Measurements from ENCODE around the gene SLAMF1. TPM values are rescaled to one million over a fixed set of nuclear protein-coding genes. Genes with fewer than 3 reads are reported as not detected.
"Not testable (repeated sequence)": the region's sequence is repeated elsewhere in the genome, so short reads cannot be mapped to it uniquely, and the experiment has no call there.

SLAMF1 gene
- polyA plus RNA-seq, 3 donors, result 0.13 to 0.65 TPM; not detected in 1

DNA sequence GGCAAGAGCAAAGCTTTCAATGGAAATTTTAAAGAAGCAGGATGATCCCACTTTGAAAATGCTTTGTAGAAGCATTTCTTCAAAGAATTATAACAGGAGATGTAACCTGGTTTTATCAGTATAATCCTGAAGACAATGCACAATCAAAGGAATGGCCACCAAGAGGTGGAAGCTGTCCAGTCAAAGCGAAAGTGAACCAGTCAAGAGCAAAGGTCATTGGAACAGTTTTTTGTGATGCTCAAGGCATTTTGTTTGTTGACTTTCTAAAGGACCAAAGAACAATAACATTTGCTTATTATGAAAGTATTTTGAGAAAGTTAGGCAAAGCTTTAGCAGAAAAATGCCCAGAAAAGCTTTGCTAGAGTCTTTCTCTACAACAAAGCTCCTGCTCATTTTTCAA is 62.1 kb downstream of the SLAMF1 start:
- no peaks in the 10 kb centered on the region for H3K79me2 ChIP-seq (ENCODE audit: insufficient read depth, low read length)
- Mint-ChIP-seq H3K27me3 (ENCODE audit: low read depth in 3 of 3) (peaks cover 0 to 1% (median 0%) of the 10 kb centered on the region in 3 donors), H3K4me1 (peaks cover 37% of the 10 kb centered on the region), H3K36me3 (peaks cover 0 to 4% of the 10 kb centered on the region in 2 donors), H3K4me3 (no peak overlapping the region), H3K27ac (no peak overlapping the region), H3K9me3 (peaks cover 0 to 9% (median 2%) of the 10 kb centered on the region in 7 donors)
- TF ChIP-seq, protein P1, sequence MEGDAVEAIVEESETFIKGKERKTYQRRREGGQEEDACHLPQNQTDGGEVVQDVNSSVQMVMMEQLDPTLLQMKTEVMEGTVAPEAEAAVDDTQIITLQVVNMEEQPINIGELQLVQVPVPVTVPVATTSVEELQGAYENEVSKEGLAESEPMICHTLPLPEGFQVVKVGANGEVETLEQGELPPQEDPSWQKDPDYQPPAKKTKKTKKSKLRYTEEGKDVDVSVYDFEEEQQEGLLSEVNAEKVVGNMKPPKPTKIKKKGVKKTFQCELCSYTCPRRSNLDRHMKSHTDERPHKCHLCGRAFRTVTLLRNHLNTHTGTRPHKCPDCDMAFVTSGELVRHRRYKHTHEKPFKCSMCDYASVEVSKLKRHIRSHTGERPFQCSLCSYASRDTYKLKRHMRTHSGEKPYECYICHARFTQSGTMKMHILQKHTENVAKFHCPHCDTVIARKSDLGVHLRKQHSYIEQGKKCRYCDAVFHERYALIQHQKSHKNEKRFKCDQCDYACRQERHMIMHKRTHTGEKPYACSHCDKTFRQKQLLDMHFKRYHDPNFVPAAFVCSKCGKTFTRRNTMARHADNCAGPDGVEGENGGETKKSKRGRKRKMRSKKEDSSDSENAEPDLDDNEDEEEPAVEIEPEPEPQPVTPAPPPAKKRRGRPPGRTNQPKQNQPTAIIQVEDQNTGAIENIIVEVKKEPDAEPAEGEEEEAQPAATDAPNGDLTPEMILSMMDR (IDR thresholded peaks at IDR 0.05), result no peak
- no peaks in the 10 kb centered on the region for H4K20me1 ChIP-seq (ENCODE audit: insufficient read depth, low read length)
- H3K4me1 ChIP-seq (ENCODE audit: control insufficient read depth in 1 of 2, insufficient read depth in 2 of 2, low read length in 2 of 2), result peaks cover 18 to 35% of the 10 kb centered on the region in 2 donors
- whole genome bisulfite sequencing (ENCODE audit: insufficient coverage), result no CpG with 5 or more reads among the region's 1 CpG
- intact Hi-C loops (cut with micrococcal nuclease), result no loop called here
- no peak overlapping the region for H3K9ac ChIP-seq (ENCODE audit: insufficient read depth, low read length, poor library complexity, severe bottlenecking)
- H3K4me3 ChIP-seq (replicated peaks in 1 of 3; ENCODE audit: low read depth in 2 of 3, low read length in 3 of 3), result no peak overlapping the region
- no peak for DNase-seq
- H2AFZ ChIP-seq (ENCODE audit: insufficient read depth, low read depth, low read length, poor library complexity, severe bottlenecking), result no peak overlapping the region
- no peak overlapping the region for H3K4me2 ChIP-seq (replicated peaks; ENCODE audit: extremely low read depth, low read length, poor library complexity, severe bottlenecking)
- no peaks in the 10 kb centered on the region for H3K27me3 ChIP-seq (ENCODE audit: control insufficient read depth in 2 of 2, insufficient read depth in 2 of 2, low read length in 2 of 2)
- H3K27ac ChIP-seq (ENCODE audit: low read depth in 1 of 2, low read length in 2 of 2), result no peak overlapping the region
- no peaks in the 10 kb centered on the region for H3K36me3 ChIP-seq (replicated peaks in 1 of 2; ENCODE audit: control insufficient read depth in 1 of 2, insufficient read depth in 2 of 2, low read length in 2 of 2)
- H3K9me3 ChIP-seq (replicated peaks in 1 of 2; ENCODE audit: control insufficient read depth in 1 of 2, insufficient read depth in 1 of 2, low read length in 2 of 2), result no peaks in the 10 kb centered on the region

DNA sequence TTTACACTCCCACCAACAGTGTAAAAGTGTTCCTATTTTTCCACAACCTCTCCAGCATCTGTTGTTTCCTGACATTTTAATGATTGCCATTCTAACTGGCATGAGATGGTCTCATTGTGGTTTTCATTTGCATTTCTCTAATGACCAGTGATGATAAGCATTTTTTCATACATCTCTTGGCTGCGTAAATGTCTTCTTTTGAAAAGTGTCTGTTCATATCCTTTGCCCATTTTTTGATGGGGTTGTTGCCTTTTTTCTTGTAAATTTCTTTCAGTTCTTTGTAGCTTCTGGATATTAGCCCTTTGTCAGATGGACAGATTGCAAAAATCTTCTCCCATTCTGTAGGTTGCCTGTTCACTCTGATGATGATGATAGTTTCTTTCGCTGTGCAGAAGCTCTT is 63.9 kb downstream of the SLAMF1 start:
- H3K36me3 ChIP-seq (replicated peaks in 1 of 2; ENCODE audit: control insufficient read depth in 1 of 2, insufficient read depth in 2 of 2, low read length in 2 of 2); H3K9me3 Mint-ChIP-seq; H3K9me3 ChIP-seq (replicated peaks in 1 of 2; ENCODE audit: control insufficient read depth in 1 of 2, insufficient read depth in 1 of 2, low read length in 2 of 2); H3K4me2 ChIP-seq (replicated peaks; ENCODE audit: extremely low read depth, low read length, poor library complexity, severe bottlenecking); H3K27me3 ChIP-seq (ENCODE audit: control insufficient read depth in 2 of 2, insufficient read depth in 2 of 2, low read length in 2 of 2); H3K4me3 Mint-ChIP-seq; H3K27ac Mint-ChIP-seq; H2AFZ ChIP-seq (ENCODE audit: insufficient read depth, low read depth, low read length, poor library complexity, severe bottlenecking); DNase-seq; H4K20me1 ChIP-seq (ENCODE audit: insufficient read depth, low read length); H3K36me3 Mint-ChIP-seq; intact Hi-C loops (cut with micrococcal nuclease); H3K27ac ChIP-seq (ENCODE audit: low read depth in 1 of 2, low read length in 2 of 2); H3K4me3 ChIP-seq (replicated peaks in 1 of 3; ENCODE audit: low read depth in 2 of 3, low read length in 3 of 3); H3K9ac ChIP-seq (ENCODE audit: insufficient read depth, low read length, poor library complexity, severe bottlenecking); H3K27me3 Mint-ChIP-seq (ENCODE audit: low read depth in 3 of 3): not testable (repeated sequence)
- H3K4me1 Mint-ChIP-seq, result peaks cover 33% of the 10 kb centered on the region
- Histone ChIP-seq H3K4me1 (ENCODE audit: control insufficient read depth in 1 of 2, insufficient read depth in 2 of 2, low read length in 2 of 2) (peaks cover 20 to 34% of the 10 kb centered on the region in 2 donors), H3K79me2 (ENCODE audit: insufficient read depth, low read length) (peaks cover 14% of the 10 kb centered on the region)
- no CpG with 5 or more reads among the region's 2 CpGs for WGBS (ENCODE audit: insufficient coverage)

Data from CD14-positive monocyte (primary cell).